GM10266 (cell line): ENCODE data around the gene L3MBTL4.
"Not testable (repeated sequence)": the region's sequence is repeated elsewhere in the genome, so short reads cannot be mapped to it uniquely, and the experiment has no call there.

ENCODE experiments used
- DNase-seq: peaks from one replicate; pipeline ENCODE4 v3.0.0; 2012; ENCODE audit errors: extremely low spot score
- CTCF ChIP-seq: IDR thresholded peaks from 2 replicates; pipeline ENCODE4 v1.5.1; 2012; ENCODE audit warnings: mild to moderate bottlenecking, low read depth; ENCODE audit not compliant: control insufficient read depth, insufficient read depth; ENCODE audit errors: missing control alignments

L3MBTL4 gene

GRCh38 chr18:6413579-6414117 is 1.1 kb downstream of the L3MBTL4 start:
- no peak for DNase-seq
- TF ChIP-seq CTCF = no peak

- TF ChIP-seq CTCF = no peak
- DNase-seq = no peak
Measured at GRCh38 chr18:6412933-6413472, 1.7 kb downstream of the L3MBTL4 start.

GRCh38 chr18:6411382-6411781 is 3.3 kb downstream of the L3MBTL4 start:
- TF ChIP-seq CTCF = no peak
- no peak for DNase-seq

- TF ChIP-seq CTCF = no peak
- no peak for DNase-seq
Measured at GRCh38 chr18:6409933-6410332, 4.8 kb downstream of the L3MBTL4 start.

- not testable (repeated sequence) for DNase-seq
Measured at GRCh38 chr18:6408543-6408942, 6.2 kb downstream of the L3MBTL4 start.

GRCh38 chr18:6406910-6407470 is 7.7 kb downstream of the L3MBTL4 start:
- DNase-seq = no peak
- no peak for TF ChIP-seq CTCF

- no peak for TF ChIP-seq CTCF
- DNase-seq = no peak
Measured at GRCh38 chr18:6406075-6406909, 8.4 kb downstream of the L3MBTL4 start.
